Neural cell (in vitro differentiated cells): Measurements from ENCODE around the gene SNRNP200. TPM values are rescaled to one million over a fixed set of nuclear protein-coding genes. Genes with fewer than 3 reads are reported as not detected.
"Not testable (repeated sequence)": the region's sequence is repeated elsewhere in the genome, so short reads cannot be mapped to it uniquely, and the experiment has no call there.

Experiments used
- H2AFZ ChIP-seq: fragments of 200-600, 300-800 bp; sonication (generic), shearing (Covaris generic); 2 replicates; pipeline ENCODE4 v1.6.0; 2014; ENCODE audit warnings: low read depth, mild to moderate bottlenecking, antibody characterized with exemption, low read length, moderate library complexity
- H3F3A ChIP-seq: fragments of 200-600 bp; shearing (Covaris generic); 2 replicates; pipeline ENCODE4 v1.6.1; 2016; ENCODE audit warnings: mild to moderate bottlenecking, moderate library complexity, mixed read lengths, antibody characterized with exemption, low read length; ENCODE audit not compliant: insufficient read depth, poor library complexity, severe bottlenecking
- H3K27ac ChIP-seq: fragments of 200-600, 300-800 bp; sonication (generic), shearing (Covaris generic); 2 replicates; pipeline ENCODE4 v1.5.1; 2014; ENCODE audit warnings: mild to moderate bottlenecking, low read length, moderate library complexity
- H3K27me3 ChIP-seq: fragments of 300-800, 200-600 bp; sonication (generic), shearing (Covaris generic); 2 replicates; pipeline ENCODE4 v1.6.0; 2014; ENCODE audit warnings: mild to moderate bottlenecking, low read depth, low read length, moderate library complexity; ENCODE audit not compliant: insufficient read depth
- H3K36me3 ChIP-seq: fragments of 300-800, 200-600 bp; sonication (generic), shearing (Covaris generic); 2 replicates; pipeline ENCODE4 v1.5.1; 2014; ENCODE audit warnings: mild to moderate bottlenecking, antibody characterized with exemption, low read length, moderate library complexity; ENCODE audit not compliant: insufficient read depth
- H3K4me2 ChIP-seq: fragments of 300-800, 200-600 bp; sonication (generic), shearing (Covaris generic); 2 replicates; pipeline ENCODE4 v1.6.0; 2014; ENCODE audit warnings: mild to moderate bottlenecking, low read length
- H3K4me3 ChIP-seq: fragments of 300-800, 200-600 bp; sonication (generic), shearing (Covaris generic); 2 replicates; pipeline ENCODE4 v1.5.1; 2014; ENCODE audit warnings: mild to moderate bottlenecking, low read length, moderate library complexity
- H3K79me2 ChIP-seq: fragments of 200-600 bp; shearing (Covaris generic); replicated peaks from 2 replicates; pipeline ENCODE4 v1.6.0; 2014; ENCODE audit warnings: mild to moderate bottlenecking, low read length, moderate library complexity; ENCODE audit not compliant: insufficient read depth
- H3K9ac ChIP-seq: fragments of 300-800, 200-600 bp; sonication (generic), shearing (Covaris generic); 2 replicates; pipeline ENCODE4 v1.6.1; 2016; ENCODE audit warnings: mild to moderate bottlenecking, low read length, mixed read lengths
- H3K9me2 ChIP-seq: fragments of 200-600 bp; shearing (Covaris generic); 2 replicates; pipeline ENCODE4 v1.6.1; 2016; ENCODE audit warnings: mild to moderate bottlenecking, low read length, mixed read lengths; ENCODE audit not compliant: insufficient read depth
- H3K9me3 ChIP-seq: fragments of 200-600, 300-800 bp; sonication (generic), shearing (Covaris generic); 2 replicates; pipeline ENCODE4 v1.6.1; 2016; ENCODE audit warnings: mild to moderate bottlenecking, mixed run types, low read length, moderate library complexity, mixed read lengths
- H4K20me1 ChIP-seq: fragments of 200-600 bp; shearing (Covaris generic); 2 replicates; pipeline ENCODE4 v1.6.1; 2016; ENCODE audit warnings: mild to moderate bottlenecking, mixed run types; ENCODE audit not compliant: insufficient read depth
- EP300 ChIP-seq: fragments of 450-650 bp; conservative IDR thresholded peaks from 2 replicates; pipeline ENCODE4 v1.6.1; 2014; ENCODE audit warnings: antibody characterized with exemption, mild to moderate bottlenecking, moderate library complexity; ENCODE audit not compliant: poor library complexity, severe bottlenecking
- EZH2 ChIP-seq: fragments of 200-600, 300-800 bp; shearing (Covaris generic), sonication (generic); IDR thresholded peaks from 2 replicates; pipeline ENCODE4 v1.6.1; 2014; ENCODE audit warnings: antibody characterized with exemption, low read length, borderline replicate concordance, mild to moderate bottlenecking; ENCODE audit not compliant: insufficient read depth, poor library complexity, severe bottlenecking
- MXI1 ChIP-seq: fragments of 450-650 bp; conservative IDR thresholded peaks from 2 replicates; pipeline ENCODE4 v1.6.1; 2014; ENCODE audit warnings: antibody characterized with exemption, mild to moderate bottlenecking; ENCODE audit not compliant: poor library complexity, severe bottlenecking
- POLR2AphosphoS5 ChIP-seq: IDR thresholded peaks from 2 replicates; pipeline ENCODE4 v1.6.1; 2012
- RAD21 ChIP-seq: fragments of 450-650 bp; conservative IDR thresholded peaks from 2 replicates; pipeline ENCODE4 v1.6.1; 2014; ENCODE audit warnings: antibody characterized with exemption, mild to moderate bottlenecking, moderate library complexity
- SMC3 ChIP-seq: fragments of 450-650 bp; conservative IDR thresholded peaks from 2 replicates; pipeline ENCODE4 v1.6.1; 2014; ENCODE audit warnings: antibody characterized with exemption, mild to moderate bottlenecking, moderate library complexity; ENCODE audit not compliant: poor library complexity
- TAF1 ChIP-seq: IDR thresholded peaks from 2 replicates; pipeline ENCODE4 v1.6.1; 2012; ENCODE audit warnings: low read depth
- polyA plus RNA-seq: library from polyadenylated mRNA; depleted of rRNA; stranded (reverse); fragments of >200 nt; gene quantifications from 2 replicates; pipeline ENCODE4 v1.2.3, GENCODE V29; 2014
- TF ChIP-seq, protein P1 (sequence below): fragments of 450-650 bp; IDR thresholded peaks from 2 replicates; pipeline ENCODE4 v1.5.1; 2014; ENCODE audit warnings: antibody characterized with exemption, mild to moderate bottlenecking, moderate library complexity; ENCODE audit not compliant: poor library complexity, severe bottlenecking
- TF ChIP-seq, protein P2 (sequence below): IDR thresholded peaks from 2 replicates; pipeline ENCODE4 v1.6.1; 2012; ENCODE audit warnings: borderline replicate concordance

Gene SNRNP200
- polyA plus RNA-seq, 1 donor from 2014 or later, result 70.4 TPM

DNA sequence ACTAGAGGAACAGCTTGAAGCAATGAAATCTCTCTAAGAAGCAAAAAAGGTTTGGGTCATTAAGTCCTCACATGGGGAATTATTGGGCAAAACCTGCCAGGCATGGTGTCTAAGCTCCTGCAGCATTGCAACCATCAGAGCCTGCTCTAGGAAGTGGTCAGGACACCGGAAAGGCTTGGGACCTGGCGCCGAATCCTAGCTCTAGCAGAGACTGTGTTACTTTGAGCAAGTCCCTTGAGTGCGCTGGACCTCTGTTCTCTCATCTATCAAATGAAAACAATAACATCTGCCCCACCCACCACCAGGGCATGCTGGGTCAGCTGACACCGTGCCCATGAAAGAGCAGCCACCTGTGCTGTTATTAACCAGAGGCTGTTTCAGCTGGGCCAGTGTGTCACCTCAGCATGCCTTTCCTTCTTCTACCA lies 45.8 kb downstream of the SNRNP200 start:
- Histone ChIP-seq H3F3A (no peaks in the 10 kb centered on the region), H3K4me3 (no peak overlapping the region), H3K27me3 (no peaks in the 10 kb centered on the region), H3K36me3 (no peaks in the 10 kb centered on the region), H3K9me3 (no peaks in the 10 kb centered on the region), H4K20me1 (peaks cover 4% of the 10 kb centered on the region), H3K4me2 (no peak overlapping the region), H3K27ac (no peak overlapping the region), H3K9me2 (no peaks in the 10 kb centered on the region), H2AFZ (no peak overlapping the region), H3K79me2 (peaks cover 21% of the 10 kb centered on the region), H3K9ac (no peak overlapping the region)
- no peak for TF ChIP-seq EP300
- TF ChIP-seq, protein P1, sequence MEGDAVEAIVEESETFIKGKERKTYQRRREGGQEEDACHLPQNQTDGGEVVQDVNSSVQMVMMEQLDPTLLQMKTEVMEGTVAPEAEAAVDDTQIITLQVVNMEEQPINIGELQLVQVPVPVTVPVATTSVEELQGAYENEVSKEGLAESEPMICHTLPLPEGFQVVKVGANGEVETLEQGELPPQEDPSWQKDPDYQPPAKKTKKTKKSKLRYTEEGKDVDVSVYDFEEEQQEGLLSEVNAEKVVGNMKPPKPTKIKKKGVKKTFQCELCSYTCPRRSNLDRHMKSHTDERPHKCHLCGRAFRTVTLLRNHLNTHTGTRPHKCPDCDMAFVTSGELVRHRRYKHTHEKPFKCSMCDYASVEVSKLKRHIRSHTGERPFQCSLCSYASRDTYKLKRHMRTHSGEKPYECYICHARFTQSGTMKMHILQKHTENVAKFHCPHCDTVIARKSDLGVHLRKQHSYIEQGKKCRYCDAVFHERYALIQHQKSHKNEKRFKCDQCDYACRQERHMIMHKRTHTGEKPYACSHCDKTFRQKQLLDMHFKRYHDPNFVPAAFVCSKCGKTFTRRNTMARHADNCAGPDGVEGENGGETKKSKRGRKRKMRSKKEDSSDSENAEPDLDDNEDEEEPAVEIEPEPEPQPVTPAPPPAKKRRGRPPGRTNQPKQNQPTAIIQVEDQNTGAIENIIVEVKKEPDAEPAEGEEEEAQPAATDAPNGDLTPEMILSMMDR, result no peak
- no peak for TF ChIP-seq SMC3
- TF ChIP-seq POLR2AphosphoS5, result no peak
- TF ChIP-seq, protein P2, sequence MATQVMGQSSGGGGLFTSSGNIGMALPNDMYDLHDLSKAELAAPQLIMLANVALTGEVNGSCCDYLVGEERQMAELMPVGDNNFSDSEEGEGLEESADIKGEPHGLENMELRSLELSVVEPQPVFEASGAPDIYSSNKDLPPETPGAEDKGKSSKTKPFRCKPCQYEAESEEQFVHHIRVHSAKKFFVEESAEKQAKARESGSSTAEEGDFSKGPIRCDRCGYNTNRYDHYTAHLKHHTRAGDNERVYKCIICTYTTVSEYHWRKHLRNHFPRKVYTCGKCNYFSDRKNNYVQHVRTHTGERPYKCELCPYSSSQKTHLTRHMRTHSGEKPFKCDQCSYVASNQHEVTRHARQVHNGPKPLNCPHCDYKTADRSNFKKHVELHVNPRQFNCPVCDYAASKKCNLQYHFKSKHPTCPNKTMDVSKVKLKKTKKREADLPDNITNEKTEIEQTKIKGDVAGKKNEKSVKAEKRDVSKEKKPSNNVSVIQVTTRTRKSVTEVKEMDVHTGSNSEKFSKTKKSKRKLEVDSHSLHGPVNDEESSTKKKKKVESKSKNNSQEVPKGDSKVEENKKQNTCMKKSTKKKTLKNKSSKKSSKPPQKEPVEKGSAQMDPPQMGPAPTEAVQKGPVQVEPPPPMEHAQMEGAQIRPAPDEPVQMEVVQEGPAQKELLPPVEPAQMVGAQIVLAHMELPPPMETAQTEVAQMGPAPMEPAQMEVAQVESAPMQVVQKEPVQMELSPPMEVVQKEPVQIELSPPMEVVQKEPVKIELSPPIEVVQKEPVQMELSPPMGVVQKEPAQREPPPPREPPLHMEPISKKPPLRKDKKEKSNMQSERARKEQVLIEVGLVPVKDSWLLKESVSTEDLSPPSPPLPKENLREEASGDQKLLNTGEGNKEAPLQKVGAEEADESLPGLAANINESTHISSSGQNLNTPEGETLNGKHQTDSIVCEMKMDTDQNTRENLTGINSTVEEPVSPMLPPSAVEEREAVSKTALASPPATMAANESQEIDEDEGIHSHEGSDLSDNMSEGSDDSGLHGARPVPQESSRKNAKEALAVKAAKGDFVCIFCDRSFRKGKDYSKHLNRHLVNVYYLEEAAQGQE, result no peak
- no peak for TF ChIP-seq EZH2
- TF ChIP-seq MXI1, result no peak
- TF ChIP-seq TAF1, result no peak
- no peak for TF ChIP-seq RAD21

DNA sequence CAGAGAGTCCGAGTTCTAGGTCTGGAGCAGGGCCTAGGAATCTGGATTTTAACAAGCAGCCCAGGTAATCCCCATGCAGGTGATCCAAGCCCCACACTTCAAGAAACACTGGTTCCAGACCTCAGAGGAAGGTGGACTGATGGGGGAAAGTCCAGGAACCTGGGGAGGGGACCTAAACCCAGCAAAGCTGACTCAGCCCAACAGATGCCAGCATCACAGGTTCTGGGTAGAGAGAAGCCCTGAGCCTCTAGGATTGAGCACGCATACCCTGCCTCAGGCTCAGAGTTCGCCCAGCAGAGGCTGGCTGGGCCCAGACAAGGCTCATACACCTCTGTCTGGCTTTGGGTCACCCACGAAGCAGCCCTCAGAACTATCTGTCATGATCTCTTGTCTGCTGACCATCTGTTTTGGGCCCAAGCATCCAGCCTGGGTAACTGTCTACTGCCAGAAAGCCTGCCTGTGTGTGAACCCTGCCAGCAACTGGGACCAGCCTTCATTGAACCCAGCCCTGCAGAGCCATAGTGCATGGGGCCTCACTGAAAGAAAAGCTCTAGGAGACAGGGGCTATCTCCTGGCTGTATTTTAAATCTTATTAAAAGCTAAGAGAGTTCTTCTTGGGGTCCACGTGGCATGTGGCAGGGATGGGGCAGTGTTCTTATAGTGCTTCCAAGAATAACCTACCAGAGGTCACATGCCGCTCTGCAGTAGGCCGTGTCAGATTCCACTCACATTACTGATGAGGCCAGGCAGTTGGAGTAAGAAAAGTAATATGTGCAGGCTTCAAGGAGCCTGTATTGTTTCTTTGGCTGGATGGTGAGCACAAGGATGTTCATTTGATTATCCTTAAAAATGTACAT lies 47.0 kb downstream of the SNRNP200 start:
- Histone ChIP-seq H4K20me1 (peaks cover 4% of the 10 kb centered on the region), H3K79me2 (peaks cover 10% of the 10 kb centered on the region), H3K9me2 (no peaks in the 10 kb centered on the region), H3F3A (no peaks in the 10 kb centered on the region), H3K9ac (no peak overlapping the region), H3K27me3 (no peaks in the 10 kb centered on the region), H3K27ac (no peak overlapping the region), H3K9me3 (no peaks in the 10 kb centered on the region), H3K36me3 (no peaks in the 10 kb centered on the region), H3K4me3 (no peak overlapping the region), H2AFZ (no peak overlapping the region), H3K4me2 (no peak overlapping the region)
- TF ChIP-seq SMC3 (no peak), EZH2 (no peak), POLR2AphosphoS5 (no peak), MXI1 (no peak), EP300 (no peak), TAF1 (no peak), RAD21 (no peak)
- TF ChIP-seq, protein P2, result no peak
- TF ChIP-seq, protein P1, result no peak

DNA sequence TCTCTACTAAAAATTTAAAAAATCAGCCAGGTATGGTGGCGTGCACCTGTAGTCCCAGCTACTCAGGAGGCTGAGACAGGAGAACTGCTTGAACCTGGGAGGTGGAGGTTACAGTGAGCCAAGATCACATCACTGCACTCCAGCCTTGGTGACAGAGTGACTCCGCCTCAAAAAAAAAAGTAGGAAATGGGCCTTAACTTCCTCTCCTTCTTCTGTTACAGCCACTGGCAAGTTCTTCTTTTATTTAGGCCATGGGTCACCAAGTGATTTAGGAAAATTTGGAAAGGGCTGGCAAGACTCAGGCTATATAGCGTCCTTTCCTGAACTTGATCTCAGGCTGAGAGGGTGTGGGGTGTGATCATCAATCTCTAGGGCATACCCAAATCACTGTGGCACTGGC lies 47.6 kb downstream of the SNRNP200 start:
- H3K9me3 ChIP-seq, H3K9me2 ChIP-seq, H3K27me3 ChIP-seq, H3K9ac ChIP-seq, H3K36me3 ChIP-seq, H3F3A ChIP-seq, H4K20me1 ChIP-seq, H3K79me2 ChIP-seq, H3K27ac ChIP-seq, H2AFZ ChIP-seq, H3K4me3 ChIP-seq, H3K4me2 ChIP-seq: not testable (repeated sequence)
